K562 (cell line): ENCODE results near the gene ANKS1B. TPM values are rescaled to one million over a fixed set of nuclear protein-coding genes. Genes with fewer than 3 reads are reported as not detected.

Source experiments
- STAT5A ChIP-seq: IDR thresholded peaks from 2 replicates; pipeline ENCODE4 v1.6.1; 2012; ENCODE audit warnings: low read length, inconsistent platforms, borderline replicate concordance
- polyA plus RNA-seq, 8 experiments: library from polyadenylated mRNA; depleted of rRNA in 4 of 8; stranded (reverse) in 5 of 8; unstranded in 3 of 8; fragments of >200 nt; fragmentation: Nextera tagmentation in 2 of 8; fragmentation: Illumina TruSeq in 1 of 8; extraction: Ambion mirVana in 2 of 8; extraction: Trizol in 1 of 8; gene quantifications; 2 replicates each; pipeline versions ENCODE4 v1.2.1 to v1.2.3, GENCODE V29; 2011 to 2014; ENCODE audit warnings: inconsistent platforms in 1 of 8, missing spikeins in 1 of 8
- total RNA-seq, 7 experiments: library from RNA; depleted of rRNA in 6 of 7; stranded (reverse); fragments of >200 nt in 6 of 7; fragmentation: Illumina TruSeq in 2 of 7; extraction: Trizol in 2 of 7; gene quantifications; 2 replicates each; pipeline versions ENCODE4 v1.2.1 to v1.2.3, GENCODE V29; 2011 to 2021; ENCODE audit warnings: low replicate concordance in 1 of 7
- TF ChIP-seq, protein P1 (sequence below), 2 experiments: fragments of 150-350 bp in 1 of 2; IDR thresholded peaks; 2 replicates each; pipeline ENCODE4 v1.6.1; 2012 to 2016; ENCODE audit warnings: low read depth in 2 of 2, low read length in 2 of 2, mild to moderate bottlenecking in 1 of 2, moderate library complexity in 1 of 2
- TF ChIP-seq, protein P2 (sequence below): fragments of 200-800 bp; sonication (Bioruptor generic); IDR thresholded peaks from 2 replicates; pipeline ENCODE4 v1.6.1; 2016; ENCODE audit warnings: missing genetic modification characterization, missing compliant biosample characterization

Gene ANKS1B
- total and polyA plus RNA-seq, 9 of the 15 experiments (the other 6 are each of a cell fraction or from before 2014, with no cell fraction given): 0.04 to 0.47 (median 0.28) TPM; not detected in 4

DNA sequence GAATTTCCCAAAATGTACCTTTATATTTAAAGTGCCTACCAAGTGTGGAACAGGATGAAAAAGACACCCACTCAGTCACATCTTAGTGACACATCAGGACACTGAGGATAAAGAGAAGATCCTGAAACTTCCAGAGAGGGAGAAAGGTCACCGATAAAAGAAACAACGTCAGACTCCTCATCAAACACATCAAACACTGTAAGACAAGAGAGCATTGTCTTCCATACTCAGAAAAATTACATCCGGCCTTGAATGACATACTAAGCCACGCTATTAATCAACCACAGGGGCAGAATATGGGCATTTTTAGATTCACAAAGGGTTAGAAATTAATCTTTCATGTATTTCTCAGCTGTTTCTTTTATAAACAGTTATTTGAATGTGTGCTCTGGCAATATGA lies 849.4 kb downstream of the ANKS1B start (continued):
- TF ChIP-seq, protein P1, sequence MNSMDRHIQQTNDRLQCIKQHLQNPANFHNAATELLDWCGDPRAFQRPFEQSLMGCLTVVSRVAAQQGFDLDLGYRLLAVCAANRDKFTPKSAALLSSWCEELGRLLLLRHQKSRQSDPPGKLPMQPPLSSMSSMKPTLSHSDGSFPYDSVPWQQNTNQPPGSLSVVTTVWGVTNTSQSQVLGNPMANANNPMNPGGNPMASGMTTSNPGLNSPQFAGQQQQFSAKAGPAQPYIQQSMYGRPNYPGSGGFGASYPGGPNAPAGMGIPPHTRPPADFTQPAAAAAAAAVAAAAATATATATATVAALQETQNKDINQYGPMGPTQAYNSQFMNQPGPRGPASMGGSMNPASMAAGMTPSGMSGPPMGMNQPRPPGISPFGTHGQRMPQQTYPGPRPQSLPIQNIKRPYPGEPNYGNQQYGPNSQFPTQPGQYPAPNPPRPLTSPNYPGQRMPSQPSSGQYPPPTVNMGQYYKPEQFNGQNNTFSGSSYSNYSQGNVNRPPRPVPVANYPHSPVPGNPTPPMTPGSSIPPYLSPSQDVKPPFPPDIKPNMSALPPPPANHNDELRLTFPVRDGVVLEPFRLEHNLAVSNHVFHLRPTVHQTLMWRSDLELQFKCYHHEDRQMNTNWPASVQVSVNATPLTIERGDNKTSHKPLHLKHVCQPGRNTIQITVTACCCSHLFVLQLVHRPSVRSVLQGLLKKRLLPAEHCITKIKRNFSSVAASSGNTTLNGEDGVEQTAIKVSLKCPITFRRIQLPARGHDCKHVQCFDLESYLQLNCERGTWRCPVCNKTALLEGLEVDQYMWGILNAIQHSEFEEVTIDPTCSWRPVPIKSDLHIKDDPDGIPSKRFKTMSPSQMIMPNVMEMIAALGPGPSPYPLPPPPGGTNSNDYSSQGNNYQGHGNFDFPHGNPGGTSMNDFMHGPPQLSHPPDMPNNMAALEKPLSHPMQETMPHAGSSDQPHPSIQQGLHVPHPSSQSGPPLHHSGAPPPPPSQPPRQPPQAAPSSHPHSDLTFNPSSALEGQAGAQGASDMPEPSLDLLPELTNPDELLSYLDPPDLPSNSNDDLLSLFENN (IDR thresholded peaks at IDR 0.05; ENCODE audit: low read depth in 2 of 2, low read length in 2 of 2): no peak
- TF ChIP-seq STAT5A: no peak
- TF ChIP-seq, protein P2, sequence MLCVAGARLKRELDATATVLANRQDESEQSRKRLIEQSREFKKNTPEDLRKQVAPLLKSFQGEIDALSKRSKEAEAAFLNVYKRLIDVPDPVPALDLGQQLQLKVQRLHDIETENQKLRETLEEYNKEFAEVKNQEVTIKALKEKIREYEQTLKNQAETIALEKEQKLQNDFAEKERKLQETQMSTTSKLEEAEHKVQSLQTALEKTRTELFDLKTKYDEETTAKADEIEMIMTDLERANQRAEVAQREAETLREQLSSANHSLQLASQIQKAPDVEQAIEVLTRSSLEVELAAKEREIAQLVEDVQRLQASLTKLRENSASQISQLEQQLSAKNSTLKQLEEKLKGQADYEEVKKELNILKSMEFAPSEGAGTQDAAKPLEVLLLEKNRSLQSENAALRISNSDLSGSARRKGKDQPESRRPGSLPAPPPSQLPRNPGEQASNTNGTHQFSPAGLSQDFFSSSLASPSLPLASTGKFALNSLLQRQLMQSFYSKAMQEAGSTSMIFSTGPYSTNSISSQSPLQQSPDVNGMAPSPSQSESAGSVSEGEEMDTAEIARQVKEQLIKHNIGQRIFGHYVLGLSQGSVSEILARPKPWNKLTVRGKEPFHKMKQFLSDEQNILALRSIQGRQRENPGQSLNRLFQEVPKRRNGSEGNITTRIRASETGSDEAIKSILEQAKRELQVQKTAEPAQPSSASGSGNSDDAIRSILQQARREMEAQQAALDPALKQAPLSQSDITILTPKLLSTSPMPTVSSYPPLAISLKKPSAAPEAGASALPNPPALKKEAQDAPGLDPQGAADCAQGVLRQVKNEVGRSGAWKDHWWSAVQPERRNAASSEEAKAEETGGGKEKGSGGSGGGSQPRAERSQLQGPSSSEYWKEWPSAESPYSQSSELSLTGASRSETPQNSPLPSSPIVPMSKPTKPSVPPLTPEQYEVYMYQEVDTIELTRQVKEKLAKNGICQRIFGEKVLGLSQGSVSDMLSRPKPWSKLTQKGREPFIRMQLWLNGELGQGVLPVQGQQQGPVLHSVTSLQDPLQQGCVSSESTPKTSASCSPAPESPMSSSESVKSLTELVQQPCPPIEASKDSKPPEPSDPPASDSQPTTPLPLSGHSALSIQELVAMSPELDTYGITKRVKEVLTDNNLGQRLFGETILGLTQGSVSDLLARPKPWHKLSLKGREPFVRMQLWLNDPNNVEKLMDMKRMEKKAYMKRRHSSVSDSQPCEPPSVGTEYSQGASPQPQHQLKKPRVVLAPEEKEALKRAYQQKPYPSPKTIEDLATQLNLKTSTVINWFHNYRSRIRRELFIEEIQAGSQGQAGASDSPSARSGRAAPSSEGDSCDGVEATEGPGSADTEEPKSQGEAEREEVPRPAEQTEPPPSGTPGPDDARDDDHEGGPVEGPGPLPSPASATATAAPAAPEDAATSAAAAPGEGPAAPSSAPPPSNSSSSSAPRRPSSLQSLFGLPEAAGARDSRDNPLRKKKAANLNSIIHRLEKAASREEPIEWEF (CRISPR knock-in tag): no peak
